DOHH2 (cell line): ENCODE measurements around the gene ZBTB4.

Source experiments
- EZH2phosphoT487 ChIP-seq: fragments of 200-600 bp; sonication (generic); IDR thresholded peaks from 2 replicates; pipeline ENCODE4 v1.6.1; 2017; ENCODE audit warnings: borderline replicate concordance, mild to moderate bottlenecking, antibody characterized with exemption, low read length, moderate library complexity, mixed read lengths
- TF ChIP-seq, protein P1 (sequence below): fragments of 200-600 bp; sonication (generic); IDR thresholded peaks from one replicate; pipeline ENCODE4 v1.5.1; 2014; ENCODE audit warnings: antibody characterized with exemption, mild to moderate bottlenecking, low read depth, low read length; ENCODE audit not compliant: poor library complexity, severe bottlenecking

DNA sequence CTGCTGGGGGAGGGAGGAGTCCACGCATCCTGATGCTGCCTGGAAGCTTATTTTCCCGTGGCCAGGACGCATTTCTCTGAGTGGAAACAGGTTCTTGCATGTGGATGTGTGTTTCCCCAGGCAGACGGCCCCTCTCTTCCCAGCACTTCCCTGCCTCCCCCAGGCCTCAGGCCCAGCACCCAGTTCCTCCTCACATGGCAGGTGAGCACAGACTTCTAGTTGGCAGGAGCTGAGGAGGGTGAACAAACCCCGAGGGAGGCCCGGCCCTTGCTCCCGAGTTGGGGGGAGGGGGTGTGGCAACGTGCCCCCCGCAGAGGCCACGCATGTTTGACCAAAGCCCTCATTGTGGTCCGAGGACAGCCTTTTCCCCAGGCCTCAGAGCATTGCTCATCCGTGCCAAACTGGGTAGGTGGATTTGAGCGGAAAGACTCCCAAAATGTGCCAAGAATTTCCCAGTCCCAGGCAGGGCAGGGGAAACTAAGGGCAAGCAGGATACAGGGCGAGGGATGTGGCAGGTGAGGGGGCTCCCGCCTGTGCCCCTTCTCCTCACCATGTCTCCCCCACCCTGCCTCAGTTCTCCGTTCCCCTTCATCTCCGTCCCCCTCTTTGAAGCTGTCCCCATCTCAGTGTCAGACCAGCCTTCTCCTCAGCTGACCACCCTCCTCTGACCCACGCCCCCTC lies 60.8 kb downstream of the ZBTB4 start:
- TF ChIP-seq, protein P1, sequence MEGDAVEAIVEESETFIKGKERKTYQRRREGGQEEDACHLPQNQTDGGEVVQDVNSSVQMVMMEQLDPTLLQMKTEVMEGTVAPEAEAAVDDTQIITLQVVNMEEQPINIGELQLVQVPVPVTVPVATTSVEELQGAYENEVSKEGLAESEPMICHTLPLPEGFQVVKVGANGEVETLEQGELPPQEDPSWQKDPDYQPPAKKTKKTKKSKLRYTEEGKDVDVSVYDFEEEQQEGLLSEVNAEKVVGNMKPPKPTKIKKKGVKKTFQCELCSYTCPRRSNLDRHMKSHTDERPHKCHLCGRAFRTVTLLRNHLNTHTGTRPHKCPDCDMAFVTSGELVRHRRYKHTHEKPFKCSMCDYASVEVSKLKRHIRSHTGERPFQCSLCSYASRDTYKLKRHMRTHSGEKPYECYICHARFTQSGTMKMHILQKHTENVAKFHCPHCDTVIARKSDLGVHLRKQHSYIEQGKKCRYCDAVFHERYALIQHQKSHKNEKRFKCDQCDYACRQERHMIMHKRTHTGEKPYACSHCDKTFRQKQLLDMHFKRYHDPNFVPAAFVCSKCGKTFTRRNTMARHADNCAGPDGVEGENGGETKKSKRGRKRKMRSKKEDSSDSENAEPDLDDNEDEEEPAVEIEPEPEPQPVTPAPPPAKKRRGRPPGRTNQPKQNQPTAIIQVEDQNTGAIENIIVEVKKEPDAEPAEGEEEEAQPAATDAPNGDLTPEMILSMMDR, result no peak
- TF ChIP-seq EZH2phosphoT487, result no peak
